HepG2 (cell line): ENCODE results near the gene TMEM233. TPM values are rescaled to one million over a fixed set of nuclear protein-coding genes. Genes with fewer than 3 reads are reported as not detected.

Experiments used
- ATAC-seq: fragments of 200-7000 bp; cut with Tn5 transposase; 3 replicates; pipeline ENCODE4 v1.9.1; 2020; ENCODE audit warnings: mild to moderate bottlenecking, moderate library complexity
- BruUV-seq: library from RNA; stranded (reverse); fragments of 400-500 nt; replicated peaks from 2 replicates; lab custom pipeline; 2021; lab: Mats Ljungman, UMichigan
- CTCF ChIA-PET: fragments of 300-600 bp; formaldehyde crosslinking; extraction: SDS; loops from one replicate; lab custom pipeline; 2021; ENCODE audit warnings: low total read pairs, inconsistent platforms, low intra/inter-chr PET ratio; lab: Yijun Ruan, JAX
- POLR2A ChIA-PET: fragments of 350-600 bp; sonication (Branson Sonifier 250); formaldehyde crosslinking; loops from one replicate; lab custom pipeline; 2020; ENCODE audit warnings: antibody characterized with exemption, inconsistent platforms; lab: Yijun Ruan, JAX
- DNase-seq: peaks from one replicate; pipeline ENCODE4 v3.0.0-alpha.2; 2015; ENCODE audit warnings: low spot score
- FAIRE-seq: peaks from 3 replicates; lab custom pipeline; 2011; peaks lifted over from hg19 to GRCh38; lab: Jason Lieb, UNC
- H2AFZ ChIP-seq: one replicate; pipeline ENCODE4 v1.6.1; 2011; ENCODE audit warnings: low read length, inconsistent platforms
- H3K27ac ChIP-seq: fragments of 300-600 bp; 3 replicates; pipeline ENCODE4 v1.8.0; 2011; ENCODE audit warnings: mixed run types, mild to moderate bottlenecking, mixed read lengths, low read length, inconsistent platforms; ENCODE audit not compliant: insufficient read depth; ENCODE audit errors: extremely low read length
- H3K27me3 ChIP-seq, 2 experiments: fragments of 200-600 bp in 1 of 2; 2 replicates in 1 of 2; 3 replicates in 1 of 2; pipeline versions ENCODE4 v1.6.0 to v1.8.0; 2011; ENCODE audit warnings: low read length in 2 of 2, mild to moderate bottlenecking in 2 of 2, moderate library complexity in 2 of 2, inconsistent platforms in 1 of 2; ENCODE audit not compliant: insufficient read depth in 2 of 2, control insufficient read depth in 1 of 2
- H3K36me3 ChIP-seq, 2 experiments: fragments of 200-600 bp in 1 of 2; replicated peaks in 1 of 2; 2 replicates in 1 of 2; 3 replicates in 1 of 2; pipeline versions ENCODE4 v1.5.1 to v1.8.0; 2011; ENCODE audit warnings: low read length in 2 of 2, inconsistent platforms in 1 of 2; ENCODE audit not compliant: insufficient read depth in 2 of 2, control insufficient read depth in 1 of 2
- H3K4me1 ChIP-seq: 2 replicates; pipeline ENCODE4 v1.5.1; 2012; ENCODE audit warnings: low read length, inconsistent platforms; ENCODE audit not compliant: insufficient read depth
- H3K4me2 ChIP-seq: 2 replicates; pipeline ENCODE4 v1.6.0; 2011; ENCODE audit warnings: low read depth, low read length, inconsistent platforms
- H3K4me3 ChIP-seq, 3 experiments: fragments of 200-600 bp in 1 of 3; sonication (generic), shearing (Covaris generic) in 1 of 3; replicated peaks in 1 of 3; 2 replicates each; pipeline ENCODE4 v1.5.1; 2011 to 2016; ENCODE audit warnings: low read length in 3 of 3, inconsistent platforms in 2 of 3, low read depth in 2 of 3, mild to moderate bottlenecking in 2 of 3, control low read depth in 1 of 3, mixed read lengths in 1 of 3; ENCODE audit not compliant: insufficient read depth in 1 of 3
- H3K79me2 ChIP-seq: one replicate; pipeline ENCODE4 v1.6.1; 2011; ENCODE audit warnings: low read length, inconsistent platforms; ENCODE audit not compliant: insufficient read depth
- H3K9ac ChIP-seq: 2 replicates; pipeline ENCODE4 v1.6.0; 2011; ENCODE audit warnings: mild to moderate bottlenecking, low read depth, low read length, inconsistent platforms; ENCODE audit not compliant: insufficient read depth
- H3K9me3 ChIP-seq: 2 replicates; pipeline ENCODE4 v1.5.1; 2012; ENCODE audit warnings: mild to moderate bottlenecking, low read length
- H4K20me1 ChIP-seq: 2 replicates; pipeline ENCODE4 v1.6.0; 2011; ENCODE audit warnings: inconsistent platforms, mild to moderate bottlenecking, low read length, moderate library complexity; ENCODE audit not compliant: insufficient read depth
- EEA1 ChIP-seq: sonication (generic); formaldehyde crosslinking; IDR thresholded peaks from 2 replicates; pipeline ENCODE4 v1.5.1; 2020; ENCODE audit warnings: mild to moderate bottlenecking, missing genetic modification reagents, borderline replicate concordance
- ISX ChIP-seq: sonication (generic); formaldehyde crosslinking; conservative IDR thresholded peaks from 2 replicates; pipeline ENCODE4 v1.5.0; 2020; ENCODE audit warnings: missing genetic modification reagents
- NR1H2 ChIP-seq: sonication (generic); formaldehyde crosslinking; IDR thresholded peaks from 2 replicates; pipeline ENCODE4 v1.8.1; 2022; ENCODE audit warnings: low read depth, missing genetic modification reagents, borderline replicate concordance
- RFX1 ChIP-seq: fragments of 450-650 bp; IDR thresholded peaks from 2 replicates; pipeline ENCODE4 v1.6.1; 2017
- WGBS: methylation state at CpG from one replicate; pipeline ENCODE4 v1.1.6; 2017; ENCODE audit warnings: low lambda C conversion rate; 5-methylcytosine and 5-hydroxymethylcytosine counted together
- in situ Hi-C: cut with HindIII; loops from 2 replicates; pipeline ENCODE4 v1.10.0; 2017; ENCODE audit warnings: low pct_unique_long_range_greater_than_20kb; ENCODE audit not compliant: extremely low pct_ligation_motif_present
- intact Hi-C: fragments of 100-400 bp; cut with micrococcal nuclease; formaldehyde crosslinking; loops from one replicate; pipeline ENCODE4 v1.10.0; 2022; ENCODE audit not compliant: unreplicated experiment
- polyA plus RNA-seq, 8 experiments: library from polyadenylated mRNA; depleted of rRNA in 3 of 8; stranded (reverse) in 7 of 8; unstranded in 1 of 8; fragments of >200 nt; fragmentation: Illumina TruSeq in 4 of 8; extraction: Trizol in 4 of 8; gene quantifications; 2 replicates each; pipeline versions ENCODE4 v1.2.1 to v1.2.3, GENCODE V29; 2011 to 2016; ENCODE audit warnings: low read depth in 4 of 8, missing spikeins in 1 of 8, mixed read lengths in 1 of 8; ENCODE audit not compliant: insufficient read depth in 1 of 8
- total RNA-seq, 5 experiments: library from RNA; depleted of rRNA; stranded (reverse); fragments of >200 nt; fragmentation: Illumina TruSeq; extraction: Trizol; gene quantifications; 2 replicates each; pipeline ENCODE4 v1.2.3, GENCODE V29; 2016; ENCODE audit warnings: low read depth in 1 of 5
- TF ChIP-seq, protein P1 (sequence below): IDR thresholded peaks from 2 replicates; pipeline ENCODE4 v1.4.0; 2020; ENCODE audit warnings: mild to moderate bottlenecking, missing genetic modification reagents

Gene TMEM233
- total and polyA plus RNA-seq, 2 of the 13 experiments (the other 11 are each of a cell fraction or from before 2014, with no cell fraction given), result 0.03 TPM; not detected in 1

DNA sequence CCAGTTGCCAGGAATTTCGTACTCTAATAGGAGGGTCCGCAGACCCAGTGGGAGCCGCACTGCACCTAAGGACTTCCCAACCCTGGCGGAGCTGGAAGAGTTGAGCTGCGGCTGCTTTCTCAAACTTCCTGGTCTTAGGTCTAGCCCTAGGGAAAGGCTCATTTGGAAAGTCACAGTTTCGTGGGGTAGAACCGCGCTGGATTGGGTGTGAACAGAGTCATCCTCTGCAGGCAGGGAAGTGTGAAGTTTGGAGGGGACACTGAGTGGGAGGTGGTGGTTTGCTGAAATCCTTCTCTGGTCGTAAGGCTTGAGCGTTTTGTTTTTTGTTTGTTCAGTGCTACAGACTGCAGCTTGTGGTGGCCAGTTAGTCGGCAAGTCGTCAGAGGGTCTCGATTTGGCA lies 93.2 kb downstream of the TMEM233 start:
- no peak overlapping the region for H3K4me2 ChIP-seq
- in situ Hi-C loops, result no loop called here
- peaks cover 80% of the 10 kb centered on the region for H3K4me1 ChIP-seq
- POLR2A ChIA-PET, result interaction anchor here (1.2 kb wide), 1 partner anchor 17 kb away, joined by 4 read pairs; no protein-coding TSS in a partner anchor
- H3K9me3 ChIP-seq, result no peaks in the 10 kb centered on the region
- no peak overlapping the region for H2AFZ ChIP-seq
- intact Hi-C loops, result no loop called here
- WGBS, result 97% methylated on average over 12 of the region's 13 CpGs
- H3K79me2 ChIP-seq, result no peaks in the 10 kb centered on the region
- TF ChIP-seq, protein P1, sequence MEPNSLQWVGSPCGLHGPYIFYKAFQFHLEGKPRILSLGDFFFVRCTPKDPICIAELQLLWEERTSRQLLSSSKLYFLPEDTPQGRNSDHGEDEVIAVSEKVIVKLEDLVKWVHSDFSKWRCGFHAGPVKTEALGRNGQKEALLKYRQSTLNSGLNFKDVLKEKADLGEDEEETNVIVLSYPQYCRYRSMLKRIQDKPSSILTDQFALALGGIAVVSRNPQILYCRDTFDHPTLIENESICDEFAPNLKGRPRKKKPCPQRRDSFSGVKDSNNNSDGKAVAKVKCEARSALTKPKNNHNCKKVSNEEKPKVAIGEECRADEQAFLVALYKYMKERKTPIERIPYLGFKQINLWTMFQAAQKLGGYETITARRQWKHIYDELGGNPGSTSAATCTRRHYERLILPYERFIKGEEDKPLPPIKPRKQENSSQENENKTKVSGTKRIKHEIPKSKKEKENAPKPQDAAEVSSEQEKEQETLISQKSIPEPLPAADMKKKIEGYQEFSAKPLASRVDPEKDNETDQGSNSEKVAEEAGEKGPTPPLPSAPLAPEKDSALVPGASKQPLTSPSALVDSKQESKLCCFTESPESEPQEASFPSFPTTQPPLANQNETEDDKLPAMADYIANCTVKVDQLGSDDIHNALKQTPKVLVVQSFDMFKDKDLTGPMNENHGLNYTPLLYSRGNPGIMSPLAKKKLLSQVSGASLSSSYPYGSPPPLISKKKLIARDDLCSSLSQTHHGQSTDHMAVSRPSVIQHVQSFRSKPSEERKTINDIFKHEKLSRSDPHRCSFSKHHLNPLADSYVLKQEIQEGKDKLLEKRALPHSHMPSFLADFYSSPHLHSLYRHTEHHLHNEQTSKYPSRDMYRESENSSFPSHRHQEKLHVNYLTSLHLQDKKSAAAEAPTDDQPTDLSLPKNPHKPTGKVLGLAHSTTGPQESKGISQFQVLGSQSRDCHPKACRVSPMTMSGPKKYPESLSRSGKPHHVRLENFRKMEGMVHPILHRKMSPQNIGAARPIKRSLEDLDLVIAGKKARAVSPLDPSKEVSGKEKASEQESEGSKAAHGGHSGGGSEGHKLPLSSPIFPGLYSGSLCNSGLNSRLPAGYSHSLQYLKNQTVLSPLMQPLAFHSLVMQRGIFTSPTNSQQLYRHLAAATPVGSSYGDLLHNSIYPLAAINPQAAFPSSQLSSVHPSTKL (CRISPR knock-in tag), result no peak
- TF ChIP-seq NR1H2 (CRISPR knock-in tag), result no peak
- TF ChIP-seq RFX1, result no peak
- TF ChIP-seq ISX, result no peak
- TF ChIP-seq EEA1 (CRISPR knock-in tag), result no peak
- FAIRE-seq (no peak), ATAC-seq (no peak), DNase-seq (no peak)
- H3K4me3 ChIP-seq, result no peak overlapping the region
- no peak overlapping the region for H3K27ac ChIP-seq
- H3K36me3 ChIP-seq, result peaks cover 3 to 12% of the 10 kb centered on the region in 2 experiments; a peak in 4 of 5 replicates
- no TSS peak for BruUV-seq
- H4K20me1 ChIP-seq, result no peaks in the 10 kb centered on the region
- no peaks in the 10 kb centered on the region for H3K27me3 ChIP-seq
- CTCF ChIA-PET, result no interaction called here
- no peak overlapping the region for H3K9ac ChIP-seq
